GM10266 (cell line): Measurements from ENCODE around the gene PPP2R1A.

Experiments used
- DNase-seq: peaks from one replicate; pipeline ENCODE4 v3.0.0; 2012; ENCODE audit errors: extremely low spot score
- TF ChIP-seq, protein P1 (sequence below): IDR thresholded peaks from 2 replicates; pipeline ENCODE4 v1.5.1; 2012; ENCODE audit warnings: mild to moderate bottlenecking, low read depth; ENCODE audit not compliant: control insufficient read depth, insufficient read depth; ENCODE audit errors: missing control alignments

The PPP2R1A gene

DNA sequence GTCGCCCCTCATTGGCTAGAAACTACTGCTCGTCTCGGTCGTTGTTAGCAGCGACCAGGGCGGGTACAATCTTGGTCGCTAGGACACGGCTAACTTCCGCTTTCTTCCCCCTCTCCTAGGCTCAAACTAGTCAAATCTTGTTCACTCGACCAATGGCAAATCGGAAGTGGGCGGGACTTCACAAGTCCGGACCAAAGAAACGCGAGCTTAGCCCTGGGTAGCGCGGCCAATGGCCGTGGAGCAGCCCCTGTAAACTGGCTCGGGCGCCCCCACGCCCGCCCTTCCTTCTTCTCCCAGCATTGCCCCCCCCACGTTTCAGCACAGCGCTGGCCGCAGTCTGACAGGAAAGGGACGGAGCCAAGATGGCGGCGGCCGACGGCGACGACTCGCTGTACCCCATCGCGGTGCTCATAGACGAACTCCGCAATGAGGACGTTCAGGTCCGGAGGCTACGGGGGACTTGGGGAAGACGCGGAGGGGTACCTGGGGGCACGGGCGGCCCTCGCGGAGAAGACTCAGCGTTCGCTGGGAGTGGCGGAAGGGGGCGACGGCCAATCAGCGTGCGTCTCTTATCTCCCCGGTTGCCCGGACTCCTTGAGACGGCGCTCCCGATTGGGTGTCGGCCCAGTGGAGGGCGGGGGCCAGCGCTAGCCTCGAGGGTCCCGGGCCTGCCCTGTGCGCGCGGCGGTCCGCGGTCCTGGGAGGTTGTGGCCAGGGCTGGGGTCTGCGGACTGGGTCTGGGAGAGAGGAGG lies at the start of gene PPP2R1A:
Gene PPP2R1A, plus strand, starts transcription at position 318 of the 752 bp plus-strand sequence. Its CDS starts 45 bp downstream, at position 363.
- TF ChIP-seq, protein P1, sequence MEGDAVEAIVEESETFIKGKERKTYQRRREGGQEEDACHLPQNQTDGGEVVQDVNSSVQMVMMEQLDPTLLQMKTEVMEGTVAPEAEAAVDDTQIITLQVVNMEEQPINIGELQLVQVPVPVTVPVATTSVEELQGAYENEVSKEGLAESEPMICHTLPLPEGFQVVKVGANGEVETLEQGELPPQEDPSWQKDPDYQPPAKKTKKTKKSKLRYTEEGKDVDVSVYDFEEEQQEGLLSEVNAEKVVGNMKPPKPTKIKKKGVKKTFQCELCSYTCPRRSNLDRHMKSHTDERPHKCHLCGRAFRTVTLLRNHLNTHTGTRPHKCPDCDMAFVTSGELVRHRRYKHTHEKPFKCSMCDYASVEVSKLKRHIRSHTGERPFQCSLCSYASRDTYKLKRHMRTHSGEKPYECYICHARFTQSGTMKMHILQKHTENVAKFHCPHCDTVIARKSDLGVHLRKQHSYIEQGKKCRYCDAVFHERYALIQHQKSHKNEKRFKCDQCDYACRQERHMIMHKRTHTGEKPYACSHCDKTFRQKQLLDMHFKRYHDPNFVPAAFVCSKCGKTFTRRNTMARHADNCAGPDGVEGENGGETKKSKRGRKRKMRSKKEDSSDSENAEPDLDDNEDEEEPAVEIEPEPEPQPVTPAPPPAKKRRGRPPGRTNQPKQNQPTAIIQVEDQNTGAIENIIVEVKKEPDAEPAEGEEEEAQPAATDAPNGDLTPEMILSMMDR: no peak
- peak; percentile 94 for DNase-seq

DNA sequence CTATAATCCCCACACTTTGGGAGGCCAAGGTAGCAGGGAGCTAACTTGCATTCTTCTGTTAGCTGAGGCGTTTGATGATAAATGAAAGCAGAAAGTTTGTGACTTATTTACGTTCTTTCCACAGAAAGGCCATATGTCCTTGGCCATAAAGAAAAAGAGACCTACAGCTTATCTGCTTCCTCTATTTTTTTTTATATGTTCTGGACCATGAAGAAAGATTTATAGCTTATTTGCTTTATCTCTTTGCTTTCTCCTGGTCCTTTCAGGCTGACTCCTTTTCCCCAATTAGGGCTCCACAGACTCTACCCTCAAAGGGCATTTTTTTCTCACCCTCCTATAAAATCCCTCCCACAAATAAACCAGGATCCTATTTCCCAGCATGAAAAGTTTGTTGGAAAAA lies 48.6 kb upstream of the PPP2R1A start:
- TF ChIP-seq, protein P1: no peak
- DNase-seq: no peak

DNA sequence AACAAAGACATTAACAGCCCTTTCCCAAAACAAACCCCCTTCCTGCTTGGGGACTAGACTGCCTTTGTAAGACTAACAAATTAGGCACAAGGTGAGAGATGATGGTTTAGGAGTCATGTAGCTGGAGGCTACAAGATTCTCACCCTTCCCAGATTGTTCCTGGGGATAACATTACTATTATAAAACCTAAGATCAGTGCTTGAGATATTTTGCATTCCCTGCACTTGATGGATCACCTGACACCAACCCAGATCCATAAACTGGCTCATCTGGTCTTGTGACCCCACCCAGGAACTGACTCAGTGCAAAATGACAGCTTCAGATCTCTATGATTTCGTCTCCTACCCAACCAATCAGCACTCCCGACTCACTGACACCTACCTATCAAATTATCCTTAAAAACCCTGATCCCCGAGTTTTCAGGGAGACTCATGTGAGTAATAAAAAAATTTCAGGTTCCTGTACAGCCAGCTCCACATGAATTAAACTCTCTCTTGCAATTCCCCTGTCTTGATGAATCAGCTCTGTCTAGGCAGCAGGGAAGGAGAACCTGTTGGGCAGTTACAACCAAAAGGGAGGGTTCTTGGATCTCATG lies 47.8 kb upstream of the PPP2R1A start:
- TF ChIP-seq, protein P1: no peak
- no peak for DNase-seq

DNA sequence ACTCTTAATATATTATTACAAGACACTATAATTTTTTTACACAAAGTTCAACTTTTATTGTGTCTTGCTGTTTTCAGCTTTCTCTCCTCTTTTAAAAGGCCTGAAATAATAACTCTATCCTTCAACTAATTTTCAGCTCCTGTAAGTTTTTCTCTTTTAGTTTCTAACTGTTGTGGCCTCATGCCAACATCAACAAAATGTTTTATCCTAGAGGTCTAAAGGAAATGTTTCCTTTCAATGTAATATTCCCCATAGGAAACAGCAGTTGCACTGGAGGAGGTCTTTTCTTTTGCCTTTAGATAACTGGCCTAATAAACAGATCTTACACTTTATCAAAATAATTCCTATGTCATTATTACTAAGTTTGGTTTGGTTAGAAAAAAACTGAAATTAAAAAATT lies 41.6 kb upstream of the PPP2R1A start:
- DNase-seq: no peak
- TF ChIP-seq, protein P1: no peak

DNA sequence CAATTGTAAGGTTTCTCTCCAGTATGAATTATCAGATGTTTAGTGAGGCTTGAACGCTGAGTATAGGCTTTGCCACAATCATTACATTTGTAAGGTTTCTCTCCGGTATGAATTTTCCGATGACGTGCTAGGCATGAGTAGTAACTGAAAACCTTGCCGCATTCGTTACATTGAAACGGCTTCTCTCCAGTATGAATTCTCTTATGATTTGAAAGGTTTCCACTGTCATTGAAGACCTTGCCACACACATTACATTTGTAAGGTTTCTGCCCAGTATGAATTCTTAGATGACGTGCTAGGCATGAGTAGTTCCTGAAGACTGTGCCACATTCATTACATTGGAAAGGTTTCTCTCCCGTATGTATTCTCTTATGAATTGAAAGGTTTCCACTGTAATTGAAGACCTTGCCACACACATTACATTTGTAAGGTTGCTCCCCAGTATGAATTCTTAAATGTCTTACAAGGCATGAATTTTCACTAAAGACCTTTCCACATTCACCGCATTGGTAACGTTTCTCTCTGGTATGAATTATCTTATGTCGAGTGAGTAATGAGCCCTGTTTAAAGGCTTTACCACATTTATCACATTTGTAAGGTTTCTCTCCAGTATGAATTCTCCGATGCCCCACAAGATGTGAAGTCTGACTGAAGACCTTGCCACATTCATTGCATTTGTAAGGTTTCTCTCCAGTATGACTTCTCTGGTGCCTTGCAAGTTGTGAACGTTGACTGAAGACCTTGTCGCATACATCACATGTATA lies 34.1 kb upstream of the PPP2R1A start:
- TF ChIP-seq, protein P1: no peak
- no peak for DNase-seq

DNA sequence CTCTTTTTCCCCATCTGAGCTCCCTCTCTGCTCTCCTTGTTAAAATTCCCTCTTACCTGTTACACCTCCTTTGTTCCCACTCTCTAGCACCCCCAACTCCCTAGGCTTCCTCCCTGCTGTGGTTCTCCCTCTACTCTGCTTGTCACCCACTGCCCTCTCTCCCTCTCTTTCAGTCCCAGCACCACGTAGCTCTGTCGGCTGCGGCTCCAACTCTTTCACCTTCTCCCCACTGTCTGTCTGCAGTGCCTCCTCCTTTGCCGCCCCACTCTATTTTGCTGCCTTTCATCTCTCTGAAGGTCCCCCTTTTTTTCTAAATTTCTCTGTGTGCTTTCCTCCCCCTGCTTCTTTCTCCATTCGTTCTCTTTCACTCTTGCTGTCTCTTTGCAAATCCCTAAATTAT lies 19.5 kb upstream of the PPP2R1A start:
- TF ChIP-seq, protein P1: no peak
- no peak for DNase-seq

DNA sequence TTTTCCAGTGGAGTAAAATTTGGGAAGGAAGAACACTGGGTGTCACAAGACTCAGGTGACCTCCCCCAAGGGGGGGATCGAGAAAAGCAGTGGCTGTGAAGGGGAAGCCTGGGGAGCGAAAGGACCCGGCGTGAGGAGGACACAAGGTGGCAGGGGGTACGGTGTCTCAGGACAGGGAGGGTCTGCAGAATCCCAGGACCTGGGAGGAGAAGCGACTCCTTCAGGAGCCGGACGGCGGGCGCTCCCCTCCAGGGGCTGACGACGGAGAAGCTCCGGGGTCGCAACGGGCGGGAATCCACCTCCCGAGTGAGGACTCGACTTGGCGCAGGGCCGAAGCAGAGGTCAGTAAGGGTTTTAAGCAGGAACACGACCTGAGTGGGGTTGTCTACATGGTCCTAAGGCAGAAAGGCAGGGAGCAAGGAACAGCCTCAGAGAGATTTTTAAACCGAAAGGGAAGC lies 19.0 kb upstream of the PPP2R1A start:
- peak; percentile 19 for DNase-seq

More for the DNA sequence above, 19.0 kb upstream of the PPP2R1A start:
- TF ChIP-seq, protein P1: no peak
